Activated B cell treated with CpG ODN at 0.5 μM for 24 hours (primary cell): ENCODE data around the gene CSPG5. TPM values are rescaled to one million over a fixed set of nuclear protein-coding genes. Genes with fewer than 3 reads are reported as not detected.

Experiments
- ATAC-seq: fragments of 200-7000 bp; cut with Tn5 transposase; one replicate; pipeline ENCODE4 v1.10.0; 2021; ENCODE audit warnings: low read depth, mild to moderate bottlenecking, moderate library complexity
- CTCF ChIA-PET: fragments of 350-600 bp; sonication (Branson Sonifier 250); formaldehyde crosslinking; loops from one replicate; lab custom pipeline; 2021; ENCODE audit warnings: antibody characterized with exemption; lab: Charles Lee
- POLR2A ChIA-PET: fragments of 350-600 bp; sonication (Branson Sonifier 250); formaldehyde crosslinking; loops from one replicate; lab custom pipeline; 2021; ENCODE audit warnings: antibody characterized with exemption; lab: Charles Lee
- DNase-seq: peaks from one replicate; pipeline ENCODE4 v3.0.0; 2022
- H3K27ac Mint-ChIP-seq: one replicate; pipeline ENCODE4 v1.8.0; 2020; ENCODE audit warnings: mixed read lengths
- H3K27me3 Mint-ChIP-seq: one replicate; pipeline ENCODE4 v1.8.0; 2021; ENCODE audit warnings: mixed read lengths
- H3K36me3 Mint-ChIP-seq: one replicate; pipeline ENCODE4 v1.8.0; 2021; ENCODE audit warnings: low read depth, mixed read lengths
- H3K4me1 Mint-ChIP-seq: one replicate; pipeline ENCODE4 v1.8.0; 2021; ENCODE audit warnings: mixed read lengths
- H3K4me3 Mint-ChIP-seq: one replicate; pipeline ENCODE4 v1.8.0; 2020; ENCODE audit warnings: mild to moderate bottlenecking, mixed read lengths
- H3K9me3 Mint-ChIP-seq: one replicate; pipeline ENCODE4 v1.8.0; 2020; ENCODE audit warnings: mixed read lengths
- intact Hi-C: fragments of 100-400 bp; cut with micrococcal nuclease; formaldehyde crosslinking; loops from one replicate; pipeline ENCODE4 v1.15.1; 2024
- total RNA-seq: library from RNA; stranded (reverse); gene quantifications from 2 replicates; pipeline ENCODE4 v1.2.3, GENCODE V29; 2022
- TF ChIP-seq, protein P1 (sequence below): fragments of 200-600 bp; IDR thresholded peaks from one replicate; pipeline ENCODE4 v1.8.0; 2022; ENCODE audit warnings: antibody characterized with exemption, mild to moderate bottlenecking

The CSPG5 gene
- total RNA-seq, 1 donor from 2014 or later = 0.09 TPM

DNA sequence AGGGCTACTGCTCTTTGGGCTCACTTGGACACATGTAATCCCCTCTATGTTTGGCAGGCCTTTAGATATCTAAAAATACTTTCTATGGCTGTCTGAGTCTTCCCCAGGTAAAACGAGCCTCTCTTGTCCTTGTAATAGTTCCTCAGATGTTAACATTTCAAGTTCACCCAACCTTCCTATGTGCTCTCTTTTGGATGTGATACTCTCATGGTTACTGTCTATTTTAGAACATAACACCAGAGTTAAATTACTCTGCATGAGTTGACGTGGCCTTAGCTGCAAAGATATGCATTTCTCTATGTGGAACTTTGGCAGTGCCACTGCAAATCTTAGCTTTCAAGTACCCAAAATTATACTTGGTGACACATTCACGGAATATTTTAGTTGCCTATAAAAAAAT lies 31.9 kb upstream of the CSPG5 start:
- Mint-ChIP-seq H3K27ac (no peak overlapping the region), H3K4me1 (peaks cover 1% of the 10 kb centered on the region), H3K27me3 (no peaks in the 10 kb centered on the region), H3K36me3 (peaks cover 58% of the 10 kb centered on the region), H3K9me3 (no peaks in the 10 kb centered on the region), H3K4me3 (no peak overlapping the region)
- DNase-seq = no peak
- intact Hi-C loops = no loop called here
- CTCF ChIA-PET = no interaction called here
- no peak for ATAC-seq
- TF ChIP-seq, protein P1, sequence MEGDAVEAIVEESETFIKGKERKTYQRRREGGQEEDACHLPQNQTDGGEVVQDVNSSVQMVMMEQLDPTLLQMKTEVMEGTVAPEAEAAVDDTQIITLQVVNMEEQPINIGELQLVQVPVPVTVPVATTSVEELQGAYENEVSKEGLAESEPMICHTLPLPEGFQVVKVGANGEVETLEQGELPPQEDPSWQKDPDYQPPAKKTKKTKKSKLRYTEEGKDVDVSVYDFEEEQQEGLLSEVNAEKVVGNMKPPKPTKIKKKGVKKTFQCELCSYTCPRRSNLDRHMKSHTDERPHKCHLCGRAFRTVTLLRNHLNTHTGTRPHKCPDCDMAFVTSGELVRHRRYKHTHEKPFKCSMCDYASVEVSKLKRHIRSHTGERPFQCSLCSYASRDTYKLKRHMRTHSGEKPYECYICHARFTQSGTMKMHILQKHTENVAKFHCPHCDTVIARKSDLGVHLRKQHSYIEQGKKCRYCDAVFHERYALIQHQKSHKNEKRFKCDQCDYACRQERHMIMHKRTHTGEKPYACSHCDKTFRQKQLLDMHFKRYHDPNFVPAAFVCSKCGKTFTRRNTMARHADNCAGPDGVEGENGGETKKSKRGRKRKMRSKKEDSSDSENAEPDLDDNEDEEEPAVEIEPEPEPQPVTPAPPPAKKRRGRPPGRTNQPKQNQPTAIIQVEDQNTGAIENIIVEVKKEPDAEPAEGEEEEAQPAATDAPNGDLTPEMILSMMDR = no peak
- POLR2A ChIA-PET = no interaction called here

GRCh38 chr3:47607335-47607734 lies 28.7 kb upstream of the CSPG5 start:
- H3K4me3 Mint-ChIP-seq = no peak overlapping the region
- intact Hi-C loops = no loop called here
- ChIA-PET POLR2A (no interaction called here), CTCF (no interaction called here)
- H3K9me3 Mint-ChIP-seq = no peaks in the 10 kb centered on the region
- H3K36me3 Mint-ChIP-seq = peaks cover 86% of the 10 kb centered on the region
- TF ChIP-seq, protein P1 = no peak
- no peak for ATAC-seq
- no peaks in the 10 kb centered on the region for H3K4me1 Mint-ChIP-seq
- no peak for DNase-seq
- no peaks in the 10 kb centered on the region for H3K27me3 Mint-ChIP-seq
- no peak overlapping the region for H3K27ac Mint-ChIP-seq

DNA sequence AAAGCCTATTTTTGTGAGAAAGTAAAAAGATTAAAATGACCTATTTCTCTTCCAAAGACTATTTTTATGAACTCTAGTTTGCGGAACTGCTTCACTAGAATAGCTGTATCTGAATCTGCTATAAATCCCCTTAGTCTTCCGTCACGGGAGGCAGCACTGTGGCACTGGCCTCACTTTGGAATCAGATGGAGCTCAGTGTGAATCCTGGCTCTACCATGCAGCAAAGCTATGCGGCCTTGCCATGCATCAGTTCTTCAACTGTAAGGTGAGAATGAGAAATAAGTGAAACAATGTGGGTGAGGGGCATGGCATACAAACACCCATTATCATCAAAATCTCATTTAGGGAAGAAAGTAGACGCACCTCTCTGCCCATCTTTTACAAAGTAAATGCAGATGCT lies 27.5 kb upstream of the CSPG5 start:
- intact Hi-C loops = no loop called here
- POLR2A ChIA-PET = no interaction called here

DNA sequence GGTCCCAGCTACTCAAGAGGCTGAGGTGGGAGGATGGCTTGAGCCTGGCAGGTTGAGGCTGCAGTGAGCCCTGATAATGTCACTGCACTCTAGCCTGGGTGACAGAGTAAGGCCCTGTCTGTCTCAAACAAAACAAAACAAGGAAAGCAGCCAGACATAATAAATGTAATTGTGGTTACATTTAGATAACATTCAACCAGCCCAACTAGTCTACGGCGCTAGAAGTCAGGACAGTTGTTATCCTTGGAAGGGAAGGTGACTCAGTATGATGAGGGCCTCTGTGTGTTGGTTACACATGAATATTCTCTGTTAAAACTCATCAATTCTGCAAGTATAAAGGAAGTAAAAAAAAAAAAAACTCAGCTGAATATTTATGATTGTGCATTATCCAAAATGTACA lies 27.0 kb upstream of the CSPG5 start:
- intact Hi-C loops = no loop called here
- TF ChIP-seq, protein P1 = no peak
- ChIA-PET CTCF (interaction anchor here (0.6 kb wide), 1 partner anchor 35 kb away, joined by 4 read pairs; no protein-coding TSS in a partner anchor), POLR2A (no interaction called here)
- ATAC-seq (no peak), DNase-seq (no peak)
- Mint-ChIP-seq H3K4me1 (no peaks in the 10 kb centered on the region), H3K27ac (no peak overlapping the region), H3K36me3 (peaks cover 80% of the 10 kb centered on the region), H3K4me3 (no peak overlapping the region), H3K9me3 (no peaks in the 10 kb centered on the region), H3K27me3 (no peaks in the 10 kb centered on the region)

More for the DNA sequence above, 27.5 kb upstream of the CSPG5 start:
- CTCF ChIA-PET = interaction anchor here (0.6 to 0.7 kb wide), 2 partner anchors 26 to 34 kb away, joined by 4 to 5 read pairs; no protein-coding TSS in a partner anchor
- ATAC-seq (no peak), DNase-seq (no peak)
- Mint-ChIP-seq H3K4me3 (no peak overlapping the region), H3K4me1 (no peaks in the 10 kb centered on the region), H3K27me3 (no peaks in the 10 kb centered on the region), H3K9me3 (no peaks in the 10 kb centered on the region), H3K36me3 (peaks cover 82% of the 10 kb centered on the region), H3K27ac (no peak overlapping the region)
- TF ChIP-seq, protein P1 = no peak

- H3K27ac Mint-ChIP-seq = no peak overlapping the region
- intact Hi-C loops = no loop called here
- DNase-seq = no peak
- ChIA-PET CTCF (no interaction called here), POLR2A (no interaction called here)
- no peaks in the 10 kb centered on the region for H3K27me3 Mint-ChIP-seq
- peaks cover 75% of the 10 kb centered on the region for H3K36me3 Mint-ChIP-seq
- H3K9me3 Mint-ChIP-seq = no peaks in the 10 kb centered on the region
- H3K4me3 Mint-ChIP-seq = no peak overlapping the region
- TF ChIP-seq, protein P1 = no peak
- ATAC-seq = no peak
- no peaks in the 10 kb centered on the region for H3K4me1 Mint-ChIP-seq
Measured at GRCh38 chr3:47604145-47604544, 25.5 kb upstream of the CSPG5 start.
